Panc1 (cell line): ENCODE data around the gene MYH7. TPM values are rescaled to one million over a fixed set of nuclear protein-coding genes. Genes with fewer than 3 reads are reported as not detected.

ENCODE experiments used
- ATAC-seq: fragments of 200-7000 bp; cut with Tn5 transposase; 2 replicates; pipeline ENCODE4 v1.9.1; 2020; ENCODE audit warnings: mild to moderate bottlenecking, moderate library complexity
- BruUV-seq: library from RNA; stranded (reverse); fragments of 400-500 nt; replicated peaks from 2 replicates; lab custom pipeline; 2021; lab: Mats Ljungman, UMichigan
- CTCF ChIA-PET: fragments of 300-600 bp; sonication (Branson Sonifier 250); formaldehyde crosslinking; loops from one replicate; lab custom pipeline; 2022; ENCODE audit warnings: antibody characterized with exemption; lab: Charles Lee
- POLR2A ChIA-PET: fragments of 300-600 bp; sonication (Branson Sonifier 250); formaldehyde crosslinking; loops from one replicate; lab custom pipeline; 2022; ENCODE audit warnings: antibody characterized with exemption; lab: Charles Lee
- DNase-seq: peaks from one replicate; pipeline ENCODE4 v3.0.0-alpha.2; 2010; ENCODE audit warnings: low read depth, low spot score
- H3K27ac ChIP-seq: 2 replicates; pipeline ENCODE4 v1.5.1; 2011; ENCODE audit warnings: mild to moderate bottlenecking, low read length, inconsistent platforms
- H3K27me3 ChIP-seq: fragments of 200-500 bp; sonication (Bioruptor generic); 2 replicates; pipeline ENCODE4 v1.6.0; 2014; ENCODE audit warnings: low read length, inconsistent platforms; ENCODE audit not compliant: control insufficient read depth, insufficient read depth
- H3K36me3 ChIP-seq: fragments of 200-500 bp; sonication (Bioruptor generic); 2 replicates; pipeline ENCODE4 v1.5.1; 2014; ENCODE audit warnings: inconsistent platforms, mild to moderate bottlenecking, low read length, moderate library complexity; ENCODE audit not compliant: control insufficient read depth, insufficient read depth
- H3K4me1 ChIP-seq: 2 replicates; pipeline ENCODE4 v1.5.1; 2011; ENCODE audit warnings: inconsistent platforms, mild to moderate bottlenecking, low read length, moderate library complexity; ENCODE audit not compliant: control insufficient read depth, insufficient read depth
- H3K4me3 ChIP-seq, 2 experiments: 2 replicates each; pipeline ENCODE4 v1.5.1; 2011 to 2012; ENCODE audit warnings: low read depth in 2 of 2, low read length in 2 of 2, mild to moderate bottlenecking in 2 of 2, inconsistent platforms in 1 of 2, moderate library complexity in 1 of 2
- H3K9me3 ChIP-seq: fragments of 200-500 bp; sonication (Bioruptor generic); 2 replicates; pipeline ENCODE4 v1.5.1; 2014; ENCODE audit warnings: low read depth, mild to moderate bottlenecking, inconsistent platforms, low read length, moderate library complexity; ENCODE audit not compliant: control insufficient read depth, insufficient read depth
- POLR2AphosphoS5 ChIP-seq: IDR thresholded peaks from 2 replicates; pipeline ENCODE4 v1.6.1; 2012; ENCODE audit warnings: mild to moderate bottlenecking, low read depth, low read length, moderate library complexity
- SIN3A ChIP-seq: IDR thresholded peaks from 2 replicates; pipeline ENCODE4 v1.6.1; 2012; ENCODE audit warnings: low read depth, mild to moderate bottlenecking, low read length, moderate library complexity, borderline replicate concordance; ENCODE audit not compliant: insufficient read depth
- TCF7L2 ChIP-seq: IDR thresholded peaks from 2 replicates; pipeline ENCODE4 v1.6.1; 2011; ENCODE audit warnings: mild to moderate bottlenecking, low read depth, low read length, inconsistent platforms
- in situ Hi-C: cut with HindIII; loops from 2 replicates; pipeline ENCODE4 v1.10.0; 2016; ENCODE audit warnings: low sequenced_read_pairs, low pct_unique_long_range_greater_than_20kb
- intact Hi-C: fragments of 100-400 bp; cut with micrococcal nuclease; formaldehyde crosslinking; loops from one replicate; pipeline ENCODE4 v1.10.0; 2022; ENCODE audit not compliant: unreplicated experiment
- total RNA-seq: library from RNA; stranded (reverse); gene quantifications from one replicate; pipeline ENCODE4 v1.2.1, GENCODE V29; 2021; ENCODE audit not compliant: unreplicated experiment
- TF ChIP-seq, protein P1 (sequence below): fragments of 450-650 bp; IDR thresholded peaks from 2 replicates; pipeline ENCODE4 v1.5.1; 2017; ENCODE audit warnings: mild to moderate bottlenecking
- TF ChIP-seq, protein P2 (sequence below), 2 experiments: IDR thresholded peaks; 2 replicates each; pipeline ENCODE4 v1.6.1; 2011 to 2012; ENCODE audit warnings: low read depth in 2 of 2, control low read depth in 1 of 2, low read length in 1 of 2, mild to moderate bottlenecking in 1 of 2, moderate library complexity in 1 of 2; ENCODE audit not compliant: insufficient read depth in 1 of 2

The MYH7 gene
- total RNA-seq, 1 experiment from 2014 or later: not detected

DNA sequence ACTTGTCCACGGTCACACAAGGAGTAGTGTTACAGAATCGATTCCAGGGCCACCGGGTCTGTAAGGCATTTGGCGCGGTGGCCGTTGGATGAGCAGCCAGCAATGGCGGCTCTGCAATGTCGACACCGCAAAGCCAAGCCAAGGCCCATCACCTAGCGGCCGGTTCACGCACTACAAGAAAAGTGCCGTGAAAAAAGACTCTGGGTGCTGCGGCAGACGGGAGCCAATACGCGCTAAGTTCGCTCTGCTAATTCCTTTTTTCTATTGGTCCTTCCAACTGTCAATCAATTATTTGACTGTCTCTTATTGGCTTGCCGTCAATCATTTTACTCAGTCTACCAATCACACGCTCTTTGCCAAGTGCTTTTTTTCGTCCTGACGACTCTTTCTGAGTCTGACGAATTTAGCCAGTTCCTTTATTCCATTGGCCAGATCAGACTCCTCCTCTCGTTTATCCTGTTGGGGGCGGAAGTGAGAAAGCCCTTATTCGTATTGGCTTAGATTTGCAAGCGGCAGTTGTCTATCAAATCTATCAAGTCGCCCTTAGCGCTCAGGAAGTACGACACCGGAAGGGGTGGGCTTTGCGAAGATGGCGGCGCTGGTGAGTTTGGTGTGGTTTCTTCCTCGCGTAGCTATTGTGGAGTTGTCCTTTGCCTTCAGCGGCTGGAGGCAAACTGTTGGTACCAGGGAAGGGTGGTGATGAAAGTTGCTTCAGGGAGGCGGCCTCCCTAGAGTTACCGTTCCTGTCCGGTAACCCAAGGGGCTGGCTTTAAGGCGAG is 33.9 kb upstream of the MYH7 start, which contains the start of gene NGDN:
Gene NGDN, plus strand, starts transcription at position 577 of the 779 bp plus-strand sequence. Its CDS starts 13 bp downstream, at position 590.
- H3K4me3 ChIP-seq: peak within 1 kb of the TSS; percentile 96 to 98
- no TSS peak for BruUV-seq
- H3K9me3 ChIP-seq: no peaks in the 10 kb centered on the region
- ChIA-PET CTCF (no interaction called here), POLR2A (interaction anchor here (0.6 kb wide), 1 partner anchor 146 kb away, joined by 7 read pairs; no protein-coding TSS in a partner anchor)
- in situ Hi-C loops: no loop called here
- DNase-seq (peak; percentile 97), ATAC-seq (peak; percentile 97)
- intact Hi-C loops: no loop called here
- peak within 1 kb of the TSS; percentile 93 for H3K27ac ChIP-seq
- peaks cover 4% of the 10 kb centered on the region for H3K4me1 ChIP-seq
- peak; percentile 75 for TF ChIP-seq POLR2AphosphoS5
- TF ChIP-seq, protein P1, sequence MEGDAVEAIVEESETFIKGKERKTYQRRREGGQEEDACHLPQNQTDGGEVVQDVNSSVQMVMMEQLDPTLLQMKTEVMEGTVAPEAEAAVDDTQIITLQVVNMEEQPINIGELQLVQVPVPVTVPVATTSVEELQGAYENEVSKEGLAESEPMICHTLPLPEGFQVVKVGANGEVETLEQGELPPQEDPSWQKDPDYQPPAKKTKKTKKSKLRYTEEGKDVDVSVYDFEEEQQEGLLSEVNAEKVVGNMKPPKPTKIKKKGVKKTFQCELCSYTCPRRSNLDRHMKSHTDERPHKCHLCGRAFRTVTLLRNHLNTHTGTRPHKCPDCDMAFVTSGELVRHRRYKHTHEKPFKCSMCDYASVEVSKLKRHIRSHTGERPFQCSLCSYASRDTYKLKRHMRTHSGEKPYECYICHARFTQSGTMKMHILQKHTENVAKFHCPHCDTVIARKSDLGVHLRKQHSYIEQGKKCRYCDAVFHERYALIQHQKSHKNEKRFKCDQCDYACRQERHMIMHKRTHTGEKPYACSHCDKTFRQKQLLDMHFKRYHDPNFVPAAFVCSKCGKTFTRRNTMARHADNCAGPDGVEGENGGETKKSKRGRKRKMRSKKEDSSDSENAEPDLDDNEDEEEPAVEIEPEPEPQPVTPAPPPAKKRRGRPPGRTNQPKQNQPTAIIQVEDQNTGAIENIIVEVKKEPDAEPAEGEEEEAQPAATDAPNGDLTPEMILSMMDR: peak; percentile 81
- no peak for TF ChIP-seq TCF7L2
- TF ChIP-seq SIN3A: 0 out of 2 replicates have a peak, but pooled peaks have one; percentile 8
- TF ChIP-seq, protein P2, sequence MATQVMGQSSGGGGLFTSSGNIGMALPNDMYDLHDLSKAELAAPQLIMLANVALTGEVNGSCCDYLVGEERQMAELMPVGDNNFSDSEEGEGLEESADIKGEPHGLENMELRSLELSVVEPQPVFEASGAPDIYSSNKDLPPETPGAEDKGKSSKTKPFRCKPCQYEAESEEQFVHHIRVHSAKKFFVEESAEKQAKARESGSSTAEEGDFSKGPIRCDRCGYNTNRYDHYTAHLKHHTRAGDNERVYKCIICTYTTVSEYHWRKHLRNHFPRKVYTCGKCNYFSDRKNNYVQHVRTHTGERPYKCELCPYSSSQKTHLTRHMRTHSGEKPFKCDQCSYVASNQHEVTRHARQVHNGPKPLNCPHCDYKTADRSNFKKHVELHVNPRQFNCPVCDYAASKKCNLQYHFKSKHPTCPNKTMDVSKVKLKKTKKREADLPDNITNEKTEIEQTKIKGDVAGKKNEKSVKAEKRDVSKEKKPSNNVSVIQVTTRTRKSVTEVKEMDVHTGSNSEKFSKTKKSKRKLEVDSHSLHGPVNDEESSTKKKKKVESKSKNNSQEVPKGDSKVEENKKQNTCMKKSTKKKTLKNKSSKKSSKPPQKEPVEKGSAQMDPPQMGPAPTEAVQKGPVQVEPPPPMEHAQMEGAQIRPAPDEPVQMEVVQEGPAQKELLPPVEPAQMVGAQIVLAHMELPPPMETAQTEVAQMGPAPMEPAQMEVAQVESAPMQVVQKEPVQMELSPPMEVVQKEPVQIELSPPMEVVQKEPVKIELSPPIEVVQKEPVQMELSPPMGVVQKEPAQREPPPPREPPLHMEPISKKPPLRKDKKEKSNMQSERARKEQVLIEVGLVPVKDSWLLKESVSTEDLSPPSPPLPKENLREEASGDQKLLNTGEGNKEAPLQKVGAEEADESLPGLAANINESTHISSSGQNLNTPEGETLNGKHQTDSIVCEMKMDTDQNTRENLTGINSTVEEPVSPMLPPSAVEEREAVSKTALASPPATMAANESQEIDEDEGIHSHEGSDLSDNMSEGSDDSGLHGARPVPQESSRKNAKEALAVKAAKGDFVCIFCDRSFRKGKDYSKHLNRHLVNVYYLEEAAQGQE (IDR thresholded peaks at IDR 0.05; ENCODE audit: insufficient read depth in 1 of 2, low read depth in 2 of 2, low read length in 1 of 2): no peak
- H3K27me3 ChIP-seq: no peaks in the 10 kb centered on the region
- peaks cover 11% of the 10 kb centered on the region for H3K36me3 ChIP-seq

DNA sequence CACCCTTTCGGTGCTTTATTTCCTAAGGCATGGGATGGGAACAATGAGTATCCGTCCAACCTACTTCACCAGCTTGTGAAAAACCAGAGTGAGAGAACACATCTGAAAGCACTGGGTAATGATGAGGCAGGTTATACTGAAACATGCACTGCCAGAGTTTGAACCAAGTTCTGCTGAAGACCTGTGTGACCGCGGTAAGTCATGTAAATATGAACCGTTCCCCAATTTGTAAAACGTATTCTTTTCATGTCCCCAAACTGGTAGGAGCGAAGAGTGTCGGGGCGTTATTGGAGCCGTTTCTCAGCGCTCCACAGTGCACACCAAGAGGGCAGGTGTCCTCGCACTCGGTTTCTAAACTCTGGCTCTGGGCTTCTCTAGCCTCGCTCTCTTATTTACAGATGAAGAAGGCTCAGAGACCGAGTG is 33.3 kb upstream of the MYH7 start:
- TF ChIP-seq POLR2AphosphoS5 (no peak), SIN3A (no peak), TCF7L2 (no peak)
- TF ChIP-seq, protein P2 (IDR thresholded peaks at IDR 0.05; ENCODE audit: insufficient read depth in 1 of 2, low read depth in 2 of 2, low read length in 1 of 2): no peak
- TF ChIP-seq, protein P1: no peak
- ChIA-PET POLR2A (no interaction called here), CTCF (no interaction called here)
- intact Hi-C loops: no loop called here
- no TSS peak for BruUV-seq
- H3K4me3 ChIP-seq: peak overlapping the region; percentile 96 to 98
- in situ Hi-C loops: no loop called here
- H3K27ac ChIP-seq: peak overlapping the region; percentile 93
- H3K4me1 ChIP-seq: peaks cover 4% of the 10 kb centered on the region
- DNase-seq (no peak), ATAC-seq (peak; percentile 26)
- peaks cover 11% of the 10 kb centered on the region for H3K36me3 ChIP-seq
- no peaks in the 10 kb centered on the region for H3K9me3 ChIP-seq
- H3K27me3 ChIP-seq: no peaks in the 10 kb centered on the region
